Measurements from ENCODE around the gene MAPK8IP3. TPM values are rescaled to one million over a fixed set of nuclear protein-coding genes. Genes with fewer than 3 reads are reported as not detected.

The MAPK8IP3 gene
- total RNA-seq, 1 donor from 2014 or later, result 37.5 TPM

DNA sequence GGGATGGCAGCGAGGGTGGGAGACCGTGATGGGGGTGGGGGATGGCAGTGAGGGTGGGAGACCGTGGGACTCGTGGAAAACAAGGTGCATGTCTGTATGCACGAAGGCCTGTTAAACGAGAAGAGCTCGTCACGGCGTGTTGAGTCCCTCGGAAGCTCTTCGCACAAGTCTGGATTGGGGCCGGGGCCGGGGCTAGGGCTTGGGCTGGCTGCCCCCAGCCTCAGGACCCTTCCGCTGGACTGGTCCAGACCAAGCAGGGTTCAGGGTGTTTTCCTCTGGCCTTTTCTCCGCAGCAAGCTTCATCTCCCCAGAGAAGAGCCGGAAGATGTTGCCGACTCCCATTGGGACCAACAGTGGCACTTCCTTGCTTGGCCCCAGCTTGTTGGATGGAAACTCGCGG, 35.6 kb upstream of the MAPK8IP3 start:
- DNase-seq (ENCODE audit: low read depth), result no peak
- H3K4me3 ChIP-seq (ENCODE audit: low read depth, low read length), result no peak overlapping the region
- no peak for TF ChIP-seq CTCF (conservative IDR thresholded peaks at IDR 0.05; ENCODE audit: low read depth, low read length)

- no peak for TF ChIP-seq CTCF (conservative IDR thresholded peaks at IDR 0.05; ENCODE audit: low read depth, low read length)
- H3K4me3 ChIP-seq (ENCODE audit: low read depth, low read length), result no peak overlapping the region
- DNase-seq (ENCODE audit: low read depth), result no peak
These were observed 35.1 kb upstream of the MAPK8IP3 start for GRCh38 chr16:1670866-1671265.

DNA sequence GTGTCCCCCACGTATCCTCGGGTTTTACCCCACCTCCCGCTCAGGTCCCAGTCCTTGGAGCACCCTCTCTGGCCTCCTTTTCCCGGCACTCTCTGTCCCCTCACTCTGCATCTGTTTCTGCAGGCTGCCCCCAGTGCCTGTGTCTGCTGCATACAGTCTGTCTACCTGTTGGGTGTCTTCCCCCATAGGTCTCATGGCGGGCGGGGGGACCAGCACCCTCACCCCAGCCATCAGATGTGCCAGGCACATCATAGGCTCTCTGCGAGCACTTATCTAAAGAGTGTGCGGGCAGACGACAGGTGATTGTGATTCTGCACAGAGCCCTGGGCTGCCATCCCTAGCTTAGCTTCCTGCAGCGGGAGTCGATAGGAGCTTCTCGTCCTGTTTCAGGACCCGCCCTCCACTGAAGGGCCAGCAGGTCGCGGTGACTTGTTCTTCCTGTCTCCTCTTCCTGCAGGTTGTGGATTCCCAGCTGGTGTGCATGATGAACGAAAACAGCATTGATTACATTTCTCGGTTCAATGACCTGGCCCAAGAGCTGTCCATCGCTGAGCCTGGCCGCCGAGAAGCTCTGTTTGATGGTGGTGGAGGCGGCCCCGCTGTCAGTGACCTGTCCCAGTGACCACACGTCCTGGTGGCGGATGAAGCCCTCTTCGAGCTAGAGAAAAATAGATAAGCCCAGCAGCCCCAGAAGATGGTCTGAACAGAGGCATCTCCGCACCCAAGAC, 32.4 kb upstream of the MAPK8IP3 start:
- H3K4me3 ChIP-seq (ENCODE audit: low read depth, low read length), result no peak overlapping the region
- no peak for TF ChIP-seq CTCF (conservative IDR thresholded peaks at IDR 0.05; ENCODE audit: low read depth, low read length)
- DNase-seq (ENCODE audit: low read depth), result no peak

GRCh38 chr16:1674306-1674705, 31.7 kb upstream of the MAPK8IP3 start:
- TF ChIP-seq CTCF (conservative IDR thresholded peaks at IDR 0.05; ENCODE audit: low read depth, low read length), result no peak
- no peak for DNase-seq (ENCODE audit: low read depth)
- no peak overlapping the region for H3K4me3 ChIP-seq (ENCODE audit: low read depth, low read length)

DNA sequence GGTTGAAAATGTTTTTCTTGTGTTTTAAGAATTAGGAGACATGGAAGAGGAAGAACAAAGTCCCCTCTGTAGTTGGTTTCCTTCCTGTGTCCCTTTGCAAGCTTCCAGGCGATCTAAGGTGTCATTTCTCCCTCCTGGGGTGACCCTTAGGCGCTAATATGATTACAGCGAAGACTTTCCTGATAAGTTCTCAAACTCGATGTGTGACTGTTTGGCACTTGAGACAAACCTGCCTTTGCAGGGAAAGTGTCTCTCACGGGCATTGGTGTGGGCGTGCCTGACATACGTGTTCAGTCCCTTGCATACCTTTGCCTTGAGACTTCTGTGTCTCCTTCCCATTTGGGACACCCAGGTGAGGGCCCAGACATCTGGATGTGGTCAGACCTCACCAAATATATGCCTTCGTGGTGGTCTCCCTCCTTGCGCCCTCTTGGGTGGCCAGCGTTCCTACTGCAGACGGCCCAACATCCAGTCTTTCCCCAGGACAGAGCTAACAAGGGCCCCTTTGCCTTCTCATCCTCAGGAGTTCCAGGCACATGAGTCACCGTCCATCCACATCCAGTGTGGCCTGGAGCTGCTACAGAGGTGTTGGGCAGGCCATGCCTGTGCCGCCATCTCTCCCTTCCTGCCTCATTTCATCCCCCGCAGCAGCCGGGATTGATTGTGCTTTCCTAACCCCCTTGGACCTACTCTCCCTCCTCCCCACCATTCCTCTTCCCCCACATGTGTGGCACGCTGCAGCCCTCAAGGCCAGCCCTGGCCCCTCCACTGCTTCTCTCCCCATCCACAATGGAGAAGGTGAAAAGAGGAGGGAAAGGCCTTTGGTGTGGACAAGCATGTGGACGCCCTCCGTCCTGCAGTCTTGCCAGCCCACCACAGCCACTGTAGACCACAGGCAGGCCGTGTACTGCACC, 31.0 kb upstream of the MAPK8IP3 start:
- no peak for TF ChIP-seq CTCF (conservative IDR thresholded peaks at IDR 0.05; ENCODE audit: low read depth, low read length)
- DNase-seq (ENCODE audit: low read depth), result no peak
- no peak overlapping the region for H3K4me3 ChIP-seq (ENCODE audit: low read depth, low read length)

DNA sequence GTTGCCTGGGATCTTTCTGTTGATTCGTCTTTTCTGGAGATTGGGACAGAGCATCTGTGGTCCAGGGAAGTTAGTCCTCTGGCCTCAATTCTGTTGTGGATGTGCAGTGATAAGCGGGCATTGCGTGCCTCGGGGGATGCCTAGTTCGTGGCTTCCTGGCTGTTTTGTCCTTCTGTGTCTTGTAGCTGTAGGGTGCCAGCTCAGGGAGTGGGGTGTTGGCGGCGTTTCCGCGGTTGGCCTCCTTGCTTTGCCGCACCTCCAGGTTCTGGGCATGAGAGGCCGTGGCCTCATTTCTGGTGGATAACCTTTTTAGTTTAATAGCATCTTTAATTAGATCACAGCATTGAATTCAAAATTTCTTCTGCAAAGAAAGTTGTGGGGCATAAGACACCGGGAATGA, 29.3 kb upstream of the MAPK8IP3 start:
- no peak overlapping the region for H3K4me3 ChIP-seq (ENCODE audit: low read depth, low read length)
- TF ChIP-seq CTCF (conservative IDR thresholded peaks at IDR 0.05; ENCODE audit: low read depth, low read length), result no peak
- DNase-seq (ENCODE audit: low read depth), result no peak

Measured in epithelial cell of proximal tubule (primary cell).